GM18909 (cell line): ENCODE measurements around the gene ACOXL.
A peak's percentile ranks its signal among the peaks of the same experiment; 100 is the strongest.

Source experiments
- ATAC-seq: cut with Tn5 transposase; IDR thresholded peaks from one replicate; pipeline ENCODE4 v1.9.1; 2021; ENCODE audit warnings: mild to moderate bottlenecking; ENCODE audit not compliant: unreplicated experiment, poor library complexity

ACOXL gene

DNA sequence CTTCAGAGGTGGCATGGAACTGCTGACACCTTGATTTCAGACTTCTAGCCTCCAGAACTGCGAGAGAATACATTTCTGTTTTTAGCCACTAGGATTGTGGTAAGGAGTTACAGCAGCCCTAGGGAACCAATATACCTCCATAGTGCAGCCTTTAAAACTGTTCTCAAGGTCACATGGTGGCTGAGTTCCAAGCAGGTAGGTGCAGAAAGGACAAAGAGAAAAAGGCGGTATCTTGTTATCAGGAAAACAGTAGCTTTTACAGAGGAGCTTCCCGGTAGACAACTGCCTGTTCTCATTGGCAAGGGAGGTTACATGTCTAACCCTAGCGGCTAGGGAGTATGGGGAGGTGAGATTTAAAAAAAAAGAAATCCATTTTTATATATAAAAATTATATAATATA, 292.1 kb downstream of the ACOXL start:
- no peak for ATAC-seq

DNA sequence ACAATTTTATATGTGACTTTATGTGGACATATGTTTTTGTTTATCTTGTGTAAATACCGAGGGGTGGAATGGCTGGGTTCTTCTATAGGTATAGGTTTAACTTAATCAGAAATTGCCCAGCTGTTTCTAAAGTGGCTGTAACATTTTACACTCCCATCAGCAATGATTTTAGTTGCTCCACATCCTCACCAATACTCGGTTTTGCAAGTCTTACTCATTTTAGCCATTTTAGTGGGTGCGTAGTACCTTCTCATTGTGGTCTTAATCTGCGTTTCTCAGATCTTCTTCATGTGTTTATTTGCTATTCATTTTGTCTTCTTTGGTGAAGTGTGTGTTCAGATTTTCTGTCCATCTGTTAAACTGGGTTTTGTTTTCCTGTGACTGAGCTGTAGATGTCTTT, 292.9 kb downstream of the ACOXL start:
- no peak for ATAC-seq

DNA sequence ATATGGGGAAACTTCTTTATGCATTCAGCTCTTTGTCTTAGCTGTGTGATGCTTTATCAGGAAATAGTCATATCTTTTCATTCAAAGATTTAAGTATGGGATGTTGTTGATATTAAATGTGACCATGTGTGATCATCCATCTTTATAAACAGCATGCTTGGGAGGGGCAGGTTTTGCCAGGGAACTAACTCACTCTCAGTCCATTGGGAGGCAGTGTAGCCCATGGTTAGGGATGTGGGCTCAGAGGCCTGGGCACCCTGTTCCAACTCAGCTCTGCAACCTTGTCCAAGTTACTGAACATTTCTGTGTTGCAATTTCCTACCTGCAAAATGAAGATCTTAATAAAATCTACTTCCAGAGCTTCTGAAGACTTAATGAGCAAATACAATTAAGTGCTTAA, 296.3 kb downstream of the ACOXL start:
- ATAC-seq = no peak

DNA sequence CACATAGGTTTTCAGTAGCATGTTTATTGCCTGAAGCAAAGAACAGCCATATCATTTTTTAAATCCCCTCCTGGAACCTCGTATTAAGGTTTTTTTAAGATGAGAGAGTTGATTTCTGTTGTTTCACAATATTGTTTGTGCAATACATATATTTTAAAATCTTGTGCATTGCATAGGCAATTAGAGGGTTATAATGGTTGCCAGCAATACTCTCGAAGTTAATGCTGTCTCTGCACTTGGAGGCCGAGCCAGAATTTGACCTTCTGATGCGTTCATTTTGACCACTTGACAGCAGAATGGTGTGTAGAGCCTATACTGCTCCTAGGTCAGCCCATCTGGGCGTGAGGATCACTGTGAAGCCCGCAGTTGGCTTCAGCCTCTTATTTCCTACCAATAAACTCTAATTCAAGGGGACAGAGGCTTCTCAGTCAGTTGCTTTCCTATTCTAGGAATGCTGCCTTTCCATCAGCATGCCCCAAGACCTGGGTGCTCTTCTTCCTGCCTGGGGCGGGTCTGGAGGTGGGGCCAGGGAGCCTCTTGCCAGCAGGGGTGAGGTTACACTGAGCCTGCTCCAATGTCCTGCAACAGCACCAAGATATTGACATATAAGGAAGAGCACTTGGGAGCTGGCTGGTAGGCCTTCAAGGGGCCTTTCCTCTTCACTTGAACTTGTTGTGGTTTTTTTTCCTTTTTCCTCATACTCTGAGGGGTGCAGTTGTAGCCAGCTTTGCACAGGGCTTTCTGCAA, 297.0 kb downstream of the ACOXL start:
- no peak for ATAC-seq

DNA sequence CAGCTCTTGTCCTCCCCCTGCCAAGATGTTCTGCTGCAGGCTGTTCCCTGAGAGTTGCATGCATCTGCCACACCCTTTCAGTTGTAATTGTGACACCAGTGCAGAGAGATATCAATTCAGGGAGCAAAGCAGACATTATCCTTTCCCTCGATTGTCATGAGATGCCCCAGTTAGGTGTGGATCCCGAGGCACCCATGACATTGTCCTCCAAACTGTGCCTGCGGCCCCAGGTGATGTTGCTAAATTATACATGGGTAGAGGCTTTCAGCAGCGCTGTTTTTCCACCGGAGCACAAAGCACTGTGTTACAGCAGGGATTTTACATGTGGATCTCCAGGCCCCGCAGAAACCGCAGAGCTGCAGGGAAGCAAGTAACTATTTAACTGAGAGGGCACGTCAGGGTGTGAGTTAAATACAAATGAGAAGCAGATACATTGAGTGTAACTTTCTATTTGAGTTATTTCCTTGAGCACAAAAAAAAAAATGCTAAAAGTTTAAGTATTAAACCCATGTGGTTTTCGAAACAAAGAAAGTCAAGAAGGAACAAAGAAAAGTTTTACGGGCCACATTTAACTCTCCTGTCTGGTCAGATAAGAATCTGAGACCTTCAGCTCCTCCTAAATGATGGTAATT, 298.0 kb downstream of the ACOXL start:
- ATAC-seq = peak; percentile 75

DNA sequence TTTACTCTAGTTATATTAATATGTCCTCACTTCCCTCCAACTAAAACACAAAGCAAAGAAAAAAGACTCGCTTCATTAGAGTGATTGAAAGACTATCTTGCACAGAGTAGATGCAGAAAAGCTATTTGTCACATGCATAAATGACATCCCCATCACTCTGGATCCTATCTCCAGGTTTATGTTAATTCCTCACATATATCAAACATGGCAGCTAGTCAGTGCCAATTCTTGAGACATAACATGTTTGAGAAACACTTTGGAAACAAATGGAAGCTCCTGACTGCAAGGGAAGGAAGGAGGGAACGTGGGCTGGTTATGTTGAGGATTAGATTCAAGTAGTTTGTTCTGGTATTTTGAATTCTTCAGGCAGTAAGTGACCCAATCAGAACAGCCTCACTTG, 298.6 kb downstream of the ACOXL start:
- ATAC-seq = no peak

DNA sequence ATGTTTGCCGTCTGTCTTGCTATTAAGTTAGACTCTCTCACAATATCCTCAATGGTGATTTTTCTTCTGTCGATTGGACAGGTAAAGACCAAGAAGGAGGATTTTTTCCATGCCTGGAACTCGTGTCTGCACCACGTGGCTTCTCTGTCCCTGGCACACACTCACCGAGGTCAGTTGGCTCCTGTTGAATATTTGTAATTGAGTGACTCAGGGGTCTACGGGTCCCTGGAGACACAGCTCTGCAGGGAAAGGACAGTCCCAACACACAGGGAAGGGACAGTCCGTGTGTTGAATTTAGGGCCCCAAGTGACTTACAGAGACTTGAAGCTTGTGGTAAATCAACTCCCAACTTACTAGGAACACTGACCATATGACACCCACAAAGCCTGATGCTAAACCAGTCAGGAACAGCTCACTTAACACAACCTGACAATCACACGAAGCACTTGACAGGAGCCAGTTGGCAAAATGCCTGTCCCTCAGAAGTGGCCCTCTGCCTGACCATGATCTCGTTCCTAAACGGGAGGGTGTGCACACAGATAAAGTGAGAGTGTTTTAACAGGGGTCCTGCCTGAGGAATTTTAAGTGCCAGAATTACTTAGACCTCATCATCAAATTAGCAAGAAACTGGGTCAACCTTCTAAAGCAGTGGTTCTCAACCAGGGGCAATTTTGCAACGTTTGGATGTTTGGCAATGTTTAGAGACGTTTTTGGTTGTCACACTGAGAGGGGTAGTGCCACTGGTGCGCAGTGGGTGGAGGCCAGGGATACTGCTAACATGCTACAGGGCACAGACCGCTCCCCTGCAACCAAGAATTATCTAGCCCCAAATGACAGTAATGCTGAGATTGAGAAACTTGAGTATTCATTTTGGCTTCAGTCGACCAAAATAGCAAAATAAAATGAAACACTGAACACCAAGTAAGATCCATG, 299.4 kb downstream of the ACOXL start:
- ATAC-seq = no peak

DNA sequence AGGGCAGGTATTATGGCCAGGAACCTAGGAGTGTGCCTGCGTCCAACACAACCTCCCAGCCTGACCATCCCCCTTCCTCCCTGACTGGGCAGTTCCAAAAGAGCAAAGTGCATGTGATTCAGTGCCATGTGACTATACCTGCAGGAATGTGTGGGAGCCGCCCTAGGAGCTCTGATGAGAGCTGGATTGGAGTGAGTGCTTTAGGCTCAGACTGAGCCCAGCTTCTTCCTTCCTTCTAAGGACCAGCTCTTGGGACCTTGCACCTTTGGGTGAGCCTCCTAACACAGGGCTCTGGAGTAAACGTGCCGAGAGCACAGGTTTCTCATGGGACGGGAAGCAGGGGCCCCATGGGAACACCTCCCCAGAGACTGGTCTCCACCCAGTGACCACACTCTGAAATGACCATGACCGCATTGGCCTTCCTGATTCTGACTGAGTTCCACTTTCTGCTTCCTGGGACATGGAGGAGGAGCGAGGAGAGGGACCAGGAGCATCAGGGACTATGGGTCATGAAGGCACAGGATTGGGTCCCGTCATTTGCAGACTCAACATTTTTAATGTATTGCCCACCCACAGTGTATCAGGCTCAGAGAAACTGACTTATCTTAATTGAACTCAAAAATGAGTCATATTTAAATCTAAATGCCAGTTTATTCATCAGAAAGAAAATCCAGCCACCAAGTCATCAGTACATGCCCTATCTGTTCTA, 300.5 kb downstream of the ACOXL start:
- ATAC-seq = no peak

DNA sequence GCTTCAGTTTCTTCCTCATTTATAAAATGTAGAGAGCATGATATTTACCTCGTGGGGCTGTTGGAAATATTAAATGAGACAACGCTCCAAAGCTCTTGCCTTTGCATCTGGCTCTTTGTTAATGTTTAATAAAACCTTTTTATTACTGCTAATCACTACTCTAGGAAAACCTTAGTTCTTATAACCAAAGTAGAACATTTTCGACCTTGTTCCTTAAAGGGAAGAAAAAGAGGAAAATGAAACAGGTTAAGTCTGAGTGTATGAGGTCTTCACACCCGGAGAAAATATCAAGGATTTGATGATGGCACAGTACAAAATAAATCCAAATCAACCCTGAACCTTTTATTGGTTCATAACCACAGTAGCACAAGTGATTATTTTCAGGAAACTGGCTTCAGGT, 301.8 kb downstream of the ACOXL start:
- no peak for ATAC-seq

DNA sequence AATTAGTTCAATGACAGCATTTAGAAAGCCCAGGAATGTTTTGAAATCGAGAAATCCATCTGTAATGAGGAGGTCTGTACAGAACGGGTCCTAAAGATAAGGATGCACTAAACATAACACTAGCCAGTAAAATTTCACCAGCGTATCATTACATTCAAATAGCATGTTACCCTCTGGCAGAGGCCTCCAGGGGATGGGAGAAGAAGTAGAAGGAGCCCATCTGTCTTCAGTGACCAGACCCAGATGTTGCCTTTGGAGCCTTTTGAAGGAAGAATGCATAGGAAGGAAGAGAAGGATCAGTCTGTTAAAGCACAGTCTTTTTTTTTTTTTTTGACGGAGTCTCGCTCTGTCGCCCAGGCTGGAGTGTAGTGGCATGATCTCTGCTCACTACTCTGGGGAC, 302.2 kb downstream of the ACOXL start:
- no peak for ATAC-seq

DNA sequence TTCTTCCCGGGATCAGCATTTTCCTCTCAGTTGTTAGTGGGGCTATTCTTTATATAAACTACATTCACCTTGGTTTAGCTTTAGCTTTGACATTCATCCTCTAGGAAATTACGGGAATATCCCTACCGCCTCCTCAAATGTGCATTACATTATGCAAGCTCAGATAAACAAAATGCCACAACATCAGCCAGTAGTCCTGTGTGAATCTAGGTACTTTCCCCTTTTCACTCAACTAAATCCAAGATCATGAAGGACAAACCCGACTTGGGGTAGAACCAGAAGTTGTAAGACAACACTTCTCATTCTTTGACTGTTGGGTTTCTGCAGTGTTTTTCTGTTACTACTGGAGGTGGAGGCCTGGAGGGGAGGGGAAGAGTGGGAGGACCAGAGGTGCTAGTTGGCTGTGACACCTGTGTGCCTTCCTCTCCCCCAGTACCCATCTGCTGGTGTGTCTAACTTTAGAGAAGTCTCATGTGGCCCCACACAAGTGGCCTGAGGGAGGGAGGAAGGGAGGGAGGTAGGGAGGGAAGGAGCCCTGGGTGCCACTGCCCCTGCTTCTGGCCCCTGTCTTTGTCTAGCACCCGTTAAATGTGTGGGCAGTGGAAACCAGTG, 303.6 kb downstream of the ACOXL start:
- peak; percentile 61 for ATAC-seq

DNA sequence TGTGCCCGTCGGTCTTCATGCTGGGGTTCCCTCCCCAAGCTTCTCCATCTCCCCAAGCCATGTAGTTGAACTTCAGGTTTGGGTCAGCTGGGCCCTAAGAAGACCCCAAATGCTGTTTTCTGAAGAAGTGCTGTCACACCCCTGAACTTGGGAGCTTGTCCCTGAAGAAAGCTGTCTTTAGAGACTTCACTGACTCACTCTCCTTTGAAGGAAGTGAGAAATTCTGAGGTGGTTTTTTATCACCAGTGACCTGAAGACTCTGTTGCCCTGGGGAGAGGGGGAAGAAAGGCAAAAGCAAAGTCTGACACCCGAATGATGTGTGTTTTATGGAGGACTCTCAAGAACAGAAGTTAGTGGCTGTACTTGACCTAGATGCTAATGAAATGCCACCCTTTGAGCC, 304.8 kb downstream of the ACOXL start:
- peak; percentile 48 for ATAC-seq

DNA sequence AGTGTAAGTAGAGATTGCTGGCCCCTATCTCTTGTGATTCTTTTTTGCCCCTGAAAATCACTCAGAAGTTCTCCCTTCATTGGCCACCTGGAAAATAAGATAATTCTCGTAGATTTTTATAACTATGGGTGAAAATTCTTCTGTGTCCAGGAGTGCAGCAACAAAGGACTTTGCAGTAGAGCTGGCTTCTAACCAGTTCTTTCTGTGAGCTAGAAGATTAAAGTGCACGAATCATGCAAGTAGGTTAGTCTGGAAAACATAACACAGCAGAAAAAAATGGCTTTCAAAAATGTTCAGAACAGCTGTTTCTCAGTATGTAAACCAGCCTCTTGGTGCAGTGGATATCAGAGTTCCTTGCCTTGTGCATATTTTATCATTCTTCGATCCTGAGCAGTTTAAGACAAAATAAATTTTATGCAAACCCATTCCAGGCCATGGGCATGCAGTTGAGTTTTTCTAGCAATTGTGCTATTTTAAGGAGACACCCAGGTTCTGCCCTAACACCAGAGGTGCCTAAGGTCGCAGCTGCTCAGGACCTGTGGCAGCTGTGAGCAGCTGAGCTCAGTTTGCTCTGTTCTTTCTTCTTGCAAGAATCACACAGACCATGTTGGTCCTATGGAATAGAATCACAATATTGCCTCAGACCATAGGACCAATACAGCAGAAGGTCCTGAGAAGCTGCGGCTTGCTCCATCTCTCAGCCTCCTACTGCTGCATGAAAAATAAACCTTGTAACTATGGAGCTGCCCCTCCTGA, 307.4 kb downstream of the ACOXL start:
- ATAC-seq = no peak

DNA sequence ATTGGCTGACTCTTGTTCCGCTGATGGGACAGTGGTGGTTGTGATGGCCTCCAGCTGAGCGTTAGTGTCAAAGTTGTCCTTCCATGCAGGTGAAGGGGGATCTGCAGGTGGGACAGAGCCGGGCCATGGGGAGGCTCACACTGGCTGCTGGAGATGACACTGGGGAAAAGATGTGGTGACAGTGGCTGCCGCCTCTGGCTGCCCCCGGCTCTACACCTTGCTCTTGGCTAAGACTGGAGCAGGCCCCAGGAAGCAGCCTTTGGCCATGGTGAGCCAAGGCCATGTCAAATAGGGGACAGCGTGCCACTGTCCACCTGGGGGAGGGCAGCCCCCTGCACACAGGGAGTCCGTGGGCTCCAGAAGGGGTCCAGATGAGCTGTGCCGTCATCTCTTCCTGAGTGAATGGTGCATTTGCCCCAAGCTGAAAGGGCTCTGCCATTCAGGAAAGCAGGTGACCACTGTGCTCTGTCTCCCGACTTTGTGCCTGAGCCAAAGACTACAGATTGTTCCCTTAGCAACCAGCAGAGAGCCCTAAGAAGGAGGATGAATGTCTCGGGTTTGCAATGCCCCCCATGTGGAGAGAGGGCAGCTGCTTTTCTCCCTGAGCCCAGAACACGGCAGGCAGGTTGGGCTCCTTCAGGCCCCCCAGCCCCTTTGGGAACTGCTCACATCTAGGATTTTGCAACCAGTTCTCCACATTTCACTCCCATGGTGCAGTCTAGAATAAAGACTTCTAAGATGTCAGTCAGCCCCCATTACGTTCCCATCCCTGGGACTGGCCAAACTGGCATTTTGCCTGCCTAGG, 309.2 kb downstream of the ACOXL start:
- no peak for ATAC-seq

DNA sequence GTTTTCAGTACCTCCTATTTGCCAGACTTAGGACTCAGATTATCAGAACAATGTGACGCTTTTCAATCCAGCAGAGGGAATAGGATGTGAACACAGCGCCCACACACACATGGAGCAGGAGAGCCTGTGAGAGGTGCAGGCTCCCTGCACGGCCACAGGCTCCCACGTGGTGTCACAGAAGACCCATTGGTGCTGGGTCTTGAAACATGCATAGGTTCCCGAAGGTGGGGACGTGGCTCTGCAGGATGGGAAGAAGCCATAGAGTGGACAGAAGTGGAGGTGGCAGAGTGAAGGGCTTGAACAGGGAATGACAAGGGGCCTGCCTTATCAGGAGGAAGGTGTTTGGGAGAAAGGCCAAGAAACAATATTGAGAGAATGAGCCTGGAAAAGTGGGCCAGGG, 309.9 kb downstream of the ACOXL start:
- ATAC-seq = no peak

DNA sequence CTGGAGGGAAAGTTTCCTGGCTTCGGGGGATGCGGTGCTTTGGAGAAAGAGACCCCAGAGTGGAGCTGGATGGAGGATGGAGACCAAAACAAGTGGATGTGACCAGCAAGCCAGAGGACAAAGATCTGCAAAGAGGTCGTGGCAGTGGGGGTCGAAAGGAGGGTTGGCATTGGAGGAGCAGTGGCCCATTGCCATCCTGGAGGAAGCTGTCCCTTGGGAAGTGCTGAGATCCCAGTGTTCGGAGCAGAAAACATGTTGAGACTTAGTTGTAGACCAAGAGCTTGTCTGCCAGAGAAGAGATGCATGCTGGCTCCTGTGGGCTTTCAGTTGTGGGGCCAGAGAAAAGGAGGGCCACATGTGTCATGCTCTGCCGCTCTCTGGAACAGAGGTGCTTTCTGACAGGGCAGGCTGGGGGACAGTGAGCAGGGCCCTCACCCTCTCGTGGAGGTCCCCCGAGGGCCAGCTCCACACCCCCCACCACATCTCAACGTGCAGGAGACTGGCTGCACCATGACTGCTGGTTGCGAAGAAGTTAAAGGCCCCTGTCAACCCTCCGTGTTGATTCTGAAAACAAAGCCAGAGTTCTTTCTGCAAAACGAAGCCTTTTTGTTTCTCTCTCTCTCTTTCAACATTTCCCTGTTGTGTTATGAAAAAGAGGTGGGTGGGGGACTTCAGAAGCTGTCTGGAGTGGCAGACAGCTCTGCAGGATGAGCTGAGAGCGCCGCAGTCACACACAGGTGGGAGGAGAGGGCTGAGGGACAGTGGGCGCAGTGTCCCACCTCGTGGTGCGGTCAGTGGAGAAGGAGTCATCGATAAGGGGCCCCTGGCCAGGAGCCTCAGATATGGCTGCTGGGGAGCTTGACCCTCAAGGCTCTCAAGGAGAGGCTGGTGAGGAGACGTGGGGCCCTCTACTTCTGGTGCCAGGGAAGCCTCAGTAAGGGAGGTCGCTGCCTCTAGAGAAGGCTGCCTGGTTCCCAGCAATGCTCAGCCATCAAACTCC, 310.7 kb downstream of the ACOXL start:
- peak; percentile 57 for ATAC-seq

DNA sequence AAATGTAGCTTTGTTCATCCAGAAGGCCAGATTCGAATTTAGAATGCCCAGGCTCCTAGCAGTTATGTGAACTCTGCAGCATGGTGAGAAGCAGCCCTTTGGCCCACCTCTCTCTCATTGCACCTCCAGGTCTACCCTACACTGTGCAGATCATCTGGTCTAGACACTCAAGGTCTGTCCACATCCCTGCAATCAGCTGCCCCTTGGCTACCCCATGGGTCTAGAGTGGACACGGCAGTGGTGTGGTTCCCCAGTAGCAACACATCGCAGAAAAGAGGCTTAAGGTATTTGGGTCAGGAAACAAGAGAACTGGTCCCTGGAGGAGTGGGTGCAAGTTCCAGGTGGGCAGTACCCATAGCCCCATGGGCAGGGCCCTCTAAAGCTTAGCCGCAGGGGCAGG, 311.7 kb downstream of the ACOXL start:
- no peak for ATAC-seq
